Fibroblast of peridontal ligament (primary cell): ENCODE results near the gene SCGN.
"Not testable (repeated sequence)": the region's sequence is repeated elsewhere in the genome, so short reads cannot be mapped to it uniquely, and the experiment has no call there.

ENCODE experiments used
- DNase-seq: peaks from one replicate; pipeline ENCODE4 v3.0.0-alpha.2; 2010; ENCODE audit errors: extremely low read depth

The SCGN gene

GRCh38 chr6:25727028-25727427, 75.0 kb downstream of the SCGN start:
- DNase-seq = no peak

- no peak for DNase-seq
Measured at GRCh38 chr6:25730907-25731306, 78.9 kb downstream of the SCGN start.

GRCh38 chr6:25731721-25732120, 79.7 kb downstream of the SCGN start:
- DNase-seq = no peak

GRCh38 chr6:25732468-25733198, 80.6 kb downstream of the SCGN start:
- DNase-seq = no peak

GRCh38 chr6:25735261-25735660, 83.2 kb downstream of the SCGN start:
- DNase-seq = no peak

- no peak for DNase-seq
Measured at GRCh38 chr6:25743868-25744267, 91.9 kb downstream of the SCGN start.

GRCh38 chr6:25745836-25746235, 93.8 kb downstream of the SCGN start:
- DNase-seq = no peak

- DNase-seq = no peak
Measured at GRCh38 chr6:25746968-25747367, 95.0 kb downstream of the SCGN start.

GRCh38 chr6:25747477-25747876, 95.5 kb downstream of the SCGN start:
- no peak for DNase-seq

- no peak for DNase-seq
Measured at GRCh38 chr6:25748049-25748448, 96.0 kb downstream of the SCGN start.

GRCh38 chr6:25748601-25749517, 96.8 kb downstream of the SCGN start:
- DNase-seq = not testable (repeated sequence)

GRCh38 chr6:25749837-25750236, 97.8 kb downstream of the SCGN start:
- no peak for DNase-seq

GRCh38 chr6:25750906-25751305, 98.9 kb downstream of the SCGN start:
- no peak for DNase-seq
